Progenitor cell of endocrine pancreas (in vitro differentiated cells): ENCODE results near the gene SUPT6H. TPM values are rescaled to one million over a fixed set of nuclear protein-coding genes. Genes with fewer than 3 reads are reported as not detected.
A peak's percentile ranks its signal among the peaks of the same experiment; 100 is the strongest.
"Not testable (repeated sequence)": the region's sequence is repeated elsewhere in the genome, so short reads cannot be mapped to it uniquely, and the experiment has no call there.

Experiments
- DNase-seq: peaks from one replicate; pipeline ENCODE4 v3.0.0; 2021; ENCODE audit warnings: low spot score; ENCODE audit not compliant: unreplicated experiment
- H3K27ac Mint-ChIP-seq: 2 replicates; pipeline ENCODE4 v1.8.0; 2021; ENCODE audit warnings: mild to moderate bottlenecking, moderate library complexity, mixed read lengths
- H3K27me3 Mint-ChIP-seq: 2 replicates; pipeline ENCODE4 v1.8.0; 2021; ENCODE audit warnings: mixed read lengths
- H3K36me3 Mint-ChIP-seq: 2 replicates; pipeline ENCODE4 v1.8.0; 2022; ENCODE audit warnings: mixed read lengths; ENCODE audit not compliant: insufficient read depth
- H3K4me1 Mint-ChIP-seq: 2 replicates; pipeline ENCODE4 v1.8.0; 2021; ENCODE audit warnings: low read depth, mixed read lengths
- H3K4me3 Mint-ChIP-seq: 2 replicates; pipeline ENCODE4 v1.8.0; 2021; ENCODE audit warnings: low read depth, mild to moderate bottlenecking, moderate library complexity, mixed read lengths
- H3K9me3 Mint-ChIP-seq: 2 replicates; pipeline ENCODE4 v1.8.0; 2021; ENCODE audit warnings: low read depth, mixed read lengths
- total RNA-seq: library from RNA; stranded (reverse); gene quantifications from 2 replicates; pipeline ENCODE4 v1.2.1, GENCODE V29; 2021
- TF ChIP-seq, protein P1 (sequence below): fragments of 200-600 bp; sonication (generic); IDR thresholded peaks from one replicate; pipeline ENCODE4 v1.5.0; 2021; ENCODE audit warnings: antibody characterized with exemption, mild to moderate bottlenecking; ENCODE audit not compliant: unreplicated experiment

SUPT6H gene
- total RNA-seq, 1 donor from 2014 or later: 80.0 TPM

GRCh38 chr17:28720247-28720996 lies 58.4 kb downstream of the SUPT6H start:
- peak overlapping the region; percentile 99 for H3K27ac Mint-ChIP-seq
- TF ChIP-seq, protein P1, sequence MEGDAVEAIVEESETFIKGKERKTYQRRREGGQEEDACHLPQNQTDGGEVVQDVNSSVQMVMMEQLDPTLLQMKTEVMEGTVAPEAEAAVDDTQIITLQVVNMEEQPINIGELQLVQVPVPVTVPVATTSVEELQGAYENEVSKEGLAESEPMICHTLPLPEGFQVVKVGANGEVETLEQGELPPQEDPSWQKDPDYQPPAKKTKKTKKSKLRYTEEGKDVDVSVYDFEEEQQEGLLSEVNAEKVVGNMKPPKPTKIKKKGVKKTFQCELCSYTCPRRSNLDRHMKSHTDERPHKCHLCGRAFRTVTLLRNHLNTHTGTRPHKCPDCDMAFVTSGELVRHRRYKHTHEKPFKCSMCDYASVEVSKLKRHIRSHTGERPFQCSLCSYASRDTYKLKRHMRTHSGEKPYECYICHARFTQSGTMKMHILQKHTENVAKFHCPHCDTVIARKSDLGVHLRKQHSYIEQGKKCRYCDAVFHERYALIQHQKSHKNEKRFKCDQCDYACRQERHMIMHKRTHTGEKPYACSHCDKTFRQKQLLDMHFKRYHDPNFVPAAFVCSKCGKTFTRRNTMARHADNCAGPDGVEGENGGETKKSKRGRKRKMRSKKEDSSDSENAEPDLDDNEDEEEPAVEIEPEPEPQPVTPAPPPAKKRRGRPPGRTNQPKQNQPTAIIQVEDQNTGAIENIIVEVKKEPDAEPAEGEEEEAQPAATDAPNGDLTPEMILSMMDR: peak; percentile 24
- H3K9me3 Mint-ChIP-seq: no peaks in the 10 kb centered on the region
- H3K27me3 Mint-ChIP-seq: no peaks in the 10 kb centered on the region
- peak overlapping the region; percentile 99 for H3K4me3 Mint-ChIP-seq
- no peak for DNase-seq
- peaks cover 32% of the 10 kb centered on the region for H3K36me3 Mint-ChIP-seq
- peaks cover 56% of the 10 kb centered on the region for H3K4me1 Mint-ChIP-seq

DNA sequence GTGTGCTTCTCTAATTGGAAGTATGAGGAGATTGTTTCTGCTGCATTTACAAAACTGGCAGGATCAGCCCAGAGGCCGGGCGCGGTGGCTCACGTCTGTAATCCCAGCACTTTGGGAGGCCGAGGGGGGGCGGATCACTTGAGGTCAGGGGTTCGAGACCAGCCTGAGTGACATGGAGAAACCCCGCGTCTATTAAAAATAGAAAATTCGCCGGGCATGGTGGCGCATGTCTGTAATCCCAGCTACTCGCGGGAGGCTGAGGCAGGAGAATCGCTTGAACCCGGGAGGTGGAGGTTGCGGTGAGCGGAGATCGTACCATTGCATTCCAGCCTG lies 59.0 kb downstream of the SUPT6H start:
- not testable (repeated sequence) for H3K9me3 Mint-ChIP-seq, DNase-seq, H3K27me3 Mint-ChIP-seq
- Mint-ChIP-seq H3K4me1 (peaks cover 56% of the 10 kb centered on the region), H3K36me3 (peaks cover 30% of the 10 kb centered on the region), H3K27ac (peak overlapping the region; percentile 99), H3K4me3 (peak overlapping the region; percentile 99)

- TF ChIP-seq, protein P1: no peak
- Mint-ChIP-seq H3K4me3 (peak overlapping the region; percentile 99), H3K9me3 (no peaks in the 10 kb centered on the region), H3K4me1 (peaks cover 55% of the 10 kb centered on the region), H3K27me3 (no peaks in the 10 kb centered on the region), H3K27ac (peak overlapping the region; percentile 59), H3K36me3 (peaks cover 30% of the 10 kb centered on the region)
- DNase-seq: no peak
These were observed 60.6 kb downstream of the SUPT6H start for GRCh38 chr17:28722417-28723158.

DNA sequence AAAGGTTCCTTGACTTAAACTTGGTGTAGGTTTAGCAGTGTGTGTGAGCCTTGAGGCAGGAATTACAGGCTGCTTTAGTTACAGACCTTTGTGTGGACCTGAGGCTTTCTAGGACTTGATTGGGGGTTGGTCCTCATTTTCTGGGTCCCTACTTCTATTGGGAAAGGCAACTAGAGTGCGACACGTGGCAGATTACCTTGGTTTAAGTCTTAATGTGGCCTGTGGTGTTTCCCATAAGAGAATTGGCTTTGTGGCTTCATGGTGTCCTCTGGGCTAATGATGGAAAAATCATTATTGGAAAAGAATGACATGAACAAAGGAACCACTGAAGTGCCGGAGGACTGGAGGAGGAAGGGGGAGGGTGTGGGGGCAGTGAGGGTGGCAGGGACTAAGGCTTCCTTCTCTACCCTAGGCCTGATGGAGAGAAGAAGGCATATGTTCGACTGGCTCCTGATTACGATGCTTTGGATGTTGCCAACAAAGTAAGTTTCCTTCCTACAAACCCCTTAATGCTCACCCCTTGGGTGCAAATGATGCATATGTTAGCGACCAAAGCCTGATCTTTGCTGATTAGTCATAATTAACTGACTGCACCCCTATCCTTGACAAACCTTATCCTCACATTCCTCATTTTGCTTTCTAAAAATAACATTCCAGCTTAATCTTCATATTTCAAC lies 61.3 kb downstream of the SUPT6H start:
- Mint-ChIP-seq H3K4me3 (no peak overlapping the region), H3K9me3 (no peaks in the 10 kb centered on the region), H3K4me1 (peaks cover 54% of the 10 kb centered on the region), H3K27ac (peak overlapping the region; percentile 35), H3K27me3 (no peaks in the 10 kb centered on the region), H3K36me3 (peaks cover 30% of the 10 kb centered on the region)
- TF ChIP-seq, protein P1: no peak
- no peak for DNase-seq

GRCh38 chr17:28723836-28724499 lies 62.0 kb downstream of the SUPT6H start:
- not testable (repeated sequence) for H3K9me3 Mint-ChIP-seq, H3K27me3 Mint-ChIP-seq, DNase-seq
- Mint-ChIP-seq H3K4me3 (peak overlapping the region; percentile 85), H3K4me1 (peaks cover 52% of the 10 kb centered on the region), H3K27ac (peak overlapping the region; percentile 97), H3K36me3 (peaks cover 30% of the 10 kb centered on the region)
